Measurements from ENCODE around the gene AFF3.

AFF3 gene

DNA sequence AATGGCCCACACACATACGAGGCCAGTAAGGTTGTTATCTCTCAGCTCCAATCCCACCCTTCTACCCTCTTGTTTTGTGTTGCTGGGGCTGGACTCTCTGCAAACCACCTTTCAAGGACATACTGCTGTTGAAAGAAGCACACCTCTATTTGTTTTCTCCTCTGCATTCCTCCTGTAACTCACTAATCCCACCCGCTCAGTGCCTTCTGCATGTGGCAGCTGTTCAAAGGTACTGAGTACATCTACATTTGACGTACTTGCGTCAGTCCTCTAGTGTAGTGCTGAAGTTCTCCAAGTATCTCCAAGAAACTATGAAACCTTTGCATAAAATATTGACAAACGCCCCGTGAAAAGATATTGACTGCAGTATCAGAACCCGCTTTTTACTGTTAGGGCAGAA lies 310.6 kb downstream of the AFF3 start:
- no peak for DNase-seq (ENCODE audit: low read depth in 3 of 3)

GRCh38 chr2:99827296-99827999 lies 314.9 kb downstream of the AFF3 start:
- DNase-seq (ENCODE audit: low read depth in 3 of 3) = no peak

DNA sequence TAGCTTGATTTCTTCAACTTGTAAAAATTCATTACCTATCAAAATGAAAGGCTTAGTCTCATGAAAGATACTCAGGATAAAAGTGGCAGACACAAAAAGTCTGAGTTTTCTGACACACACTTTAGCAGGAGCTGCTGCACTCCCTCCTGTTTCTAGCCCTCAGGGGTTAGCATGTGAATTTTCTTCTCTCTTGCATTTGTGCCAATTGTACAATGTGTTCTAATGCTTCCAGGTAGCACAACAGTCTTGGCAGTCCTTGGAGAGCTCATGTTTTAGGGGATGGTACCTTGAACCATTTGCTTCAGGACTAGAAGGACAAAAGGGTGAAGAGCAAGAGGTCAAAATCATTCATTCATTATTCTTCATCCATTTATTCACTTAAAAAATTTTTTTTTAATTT lies 316.8 kb downstream of the AFF3 start:
- DNase-seq (ENCODE audit: low read depth in 3 of 3) = no peak

GRCh38 chr2:99824758-99825157 lies 317.6 kb downstream of the AFF3 start:
- no peak for DNase-seq (ENCODE audit: low read depth in 3 of 3)

GRCh38 chr2:99822474-99823207 lies 319.7 kb downstream of the AFF3 start:
- no peak for DNase-seq (ENCODE audit: low read depth in 3 of 3)

- DNase-seq (ENCODE audit: low read depth in 3 of 3) = no peak
Measured at GRCh38 chr2:99821984-99822383, 320.4 kb downstream of the AFF3 start.

DNA sequence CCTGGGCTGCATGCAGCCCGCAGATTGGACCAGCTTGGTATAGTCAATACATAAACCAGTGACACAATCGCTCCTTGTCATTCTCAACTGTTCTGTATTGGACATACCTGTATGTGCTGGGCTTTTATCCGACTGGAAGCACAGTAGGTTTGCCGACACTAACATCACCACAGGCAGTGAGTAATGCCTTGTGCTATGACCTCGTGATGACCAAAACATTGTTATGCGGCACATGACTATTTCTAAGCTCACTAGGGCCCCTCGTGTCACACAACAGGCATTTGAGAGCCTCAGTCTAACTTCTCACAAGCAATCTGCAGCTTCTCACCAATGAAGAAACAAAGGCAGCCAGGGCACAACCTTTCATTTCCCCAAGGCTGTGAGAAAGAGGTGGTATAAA lies 320.8 kb downstream of the AFF3 start:
- no peak for DNase-seq (ENCODE audit: low read depth in 3 of 3)

- DNase-seq (ENCODE audit: low read depth in 3 of 3) = no peak
Measured at GRCh38 chr2:99821039-99821438, 321.4 kb downstream of the AFF3 start.

DNA sequence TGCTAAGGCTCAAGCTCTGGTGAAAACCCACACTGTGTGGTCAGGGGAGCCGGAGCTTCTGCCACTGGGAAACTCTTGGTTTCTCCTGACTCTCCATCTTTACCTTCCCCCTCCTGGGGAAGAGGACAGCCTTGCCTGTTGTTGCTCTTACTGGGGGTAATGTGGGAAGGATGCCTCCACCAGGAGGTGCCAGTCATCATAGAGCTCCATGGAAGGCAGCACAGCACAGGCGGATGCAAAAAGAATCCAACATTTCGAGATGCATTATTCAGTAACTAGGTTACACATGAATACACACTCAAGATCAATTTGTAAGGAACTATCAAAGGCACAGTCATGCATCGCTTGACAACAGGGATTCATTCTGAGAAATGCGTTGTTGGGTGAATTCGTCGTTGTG lies 322.6 kb downstream of the AFF3 start:
- DNase-seq (ENCODE audit: low read depth in 3 of 3) = no peak

DNA sequence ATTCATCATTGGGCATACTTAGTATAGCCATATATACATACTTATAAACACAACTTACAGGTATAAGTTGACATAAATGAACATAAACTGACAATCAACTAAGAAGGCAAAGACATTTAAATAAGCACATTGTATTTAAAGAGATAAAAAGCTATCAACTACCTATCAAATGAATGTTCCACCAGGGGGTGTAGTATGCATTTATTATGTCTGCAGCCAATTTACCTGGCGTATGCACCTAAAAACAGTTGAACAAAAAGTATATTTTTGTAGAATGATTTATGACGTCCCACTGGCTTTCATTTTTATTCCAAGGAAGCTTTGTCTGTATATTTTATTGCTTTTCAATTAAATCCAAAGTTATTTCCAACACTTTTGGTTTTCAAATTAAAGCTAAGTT lies 323.5 kb downstream of the AFF3 start:
- no peak for DNase-seq (ENCODE audit: low read depth in 3 of 3)

- DNase-seq (ENCODE audit: low read depth in 3 of 3) = no peak
Measured at GRCh38 chr2:99816908-99817307, 325.5 kb downstream of the AFF3 start.

GRCh38 chr2:99812426-99812825 lies 330.0 kb downstream of the AFF3 start:
- DNase-seq (ENCODE audit: low read depth in 3 of 3) = no peak

GRCh38 chr2:99811544-99811943 lies 330.8 kb downstream of the AFF3 start:
- no peak for DNase-seq (ENCODE audit: low read depth in 3 of 3)

GRCh38 chr2:99810225-99810624 lies 332.2 kb downstream of the AFF3 start:
- DNase-seq (ENCODE audit: low read depth in 3 of 3) = no peak

DNA sequence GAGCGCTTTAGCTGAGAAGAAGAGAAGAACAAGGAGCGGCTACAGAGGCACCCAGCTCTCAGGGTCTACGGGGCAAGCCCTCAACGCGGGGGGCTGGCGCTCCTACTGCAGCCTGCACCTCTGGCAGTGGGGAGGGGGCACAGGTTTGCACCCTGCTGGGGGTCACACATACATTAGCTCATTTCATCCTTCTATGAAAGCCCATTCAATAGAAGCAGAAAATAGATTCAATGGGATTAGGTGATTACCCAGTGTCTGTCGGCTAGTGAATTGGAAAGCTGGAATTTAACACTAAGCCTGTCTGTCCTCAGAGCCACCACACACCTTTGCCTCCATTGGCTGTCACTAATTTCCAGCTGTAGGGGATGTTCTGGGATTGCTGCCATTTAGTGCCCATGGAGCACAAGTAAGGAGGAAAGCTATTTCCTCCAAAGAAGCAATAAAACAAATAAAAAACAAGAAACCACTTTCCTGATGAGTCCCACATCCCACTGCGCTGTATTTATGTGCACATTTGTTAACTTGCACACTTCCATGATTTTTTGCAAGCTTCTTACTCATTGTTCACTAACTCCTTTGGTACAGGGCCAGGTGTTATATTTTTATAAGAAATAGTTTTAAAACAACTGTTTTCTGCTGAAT lies 333.0 kb downstream of the AFF3 start:
- no peak for DNase-seq (ENCODE audit: low read depth in 3 of 3)

- no peak for DNase-seq (ENCODE audit: low read depth in 3 of 3)
Measured at GRCh38 chr2:99808361-99809200, 333.8 kb downstream of the AFF3 start.

- DNase-seq (ENCODE audit: low read depth in 3 of 3) = no peak
Measured at GRCh38 chr2:99806758-99807157, 335.6 kb downstream of the AFF3 start.

GRCh38 chr2:99805930-99806476 lies 336.4 kb downstream of the AFF3 start:
- DNase-seq (ENCODE audit: low read depth in 3 of 3) = no peak

GRCh38 chr2:99803846-99804245 lies 338.5 kb downstream of the AFF3 start:
- no peak for DNase-seq (ENCODE audit: low read depth in 3 of 3)

GRCh38 chr2:99802734-99803133 lies 339.7 kb downstream of the AFF3 start:
- DNase-seq (ENCODE audit: low read depth in 3 of 3) = no peak

- no peak for DNase-seq (ENCODE audit: low read depth in 3 of 3)
Measured at GRCh38 chr2:99801327-99801901, 341.0 kb downstream of the AFF3 start.
